ENCODE measurements around the gene DNASE1L3. TPM values are rescaled to one million over a fixed set of nuclear protein-coding genes. Genes with fewer than 3 reads are reported as not detected.
A peak's percentile ranks its signal among the peaks of the same experiment; 100 is the strongest.

DNASE1L3 gene
- total RNA-seq, 1 experiment from 2014 or later = 0.36 TPM

DNA sequence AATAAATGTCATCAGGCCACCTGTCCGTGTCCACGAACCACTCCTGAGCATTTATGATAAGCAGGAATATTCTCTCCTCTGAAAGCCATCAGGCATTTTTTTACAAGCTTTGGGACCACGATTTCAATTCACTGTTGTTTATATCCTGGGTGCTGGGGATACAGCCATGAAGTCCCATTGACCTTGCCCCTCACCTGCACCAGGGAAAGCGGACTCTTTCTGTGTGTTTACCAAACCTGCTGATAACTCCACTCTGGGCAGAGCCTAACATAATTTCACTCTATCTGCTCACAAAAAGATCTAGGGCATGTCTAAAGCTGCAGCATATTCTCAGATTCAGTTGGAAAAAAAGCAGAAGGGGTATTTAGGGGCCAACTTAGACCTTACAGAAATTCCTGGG lies 4.8 kb downstream of the DNASE1L3 start:
- H4K20me1 ChIP-seq (ENCODE audit: low read length) = no peaks in the 10 kb centered on the region
- intact Hi-C loops (cut with micrococcal nuclease) = no loop called here
- peak overlapping the region; percentile 93 for H3K27ac ChIP-seq (ENCODE audit: low read length)
- H3K9me3 ChIP-seq (ENCODE audit: low read length) = no peaks in the 10 kb centered on the region
- ChIA-PET CTCF (no interaction called here), POLR2A (ENCODE audit: unreplicated experiment) (no interaction called here)
- no peaks in the 10 kb centered on the region for H3K9me2 ChIP-seq (replicated peaks; ENCODE audit: low read length)
- no peaks in the 10 kb centered on the region for H3K36me3 ChIP-seq (ENCODE audit: low read depth, low read length)
- peaks cover 23% of the 10 kb centered on the region for H3K4me1 ChIP-seq (ENCODE audit: insufficient read depth, low read length)
- peak overlapping the region; percentile 74 for H3K9ac ChIP-seq (ENCODE audit: low read length)
- DNase-seq = no peak
- H3K79me2 ChIP-seq (ENCODE audit: low read length) = no peaks in the 10 kb centered on the region
- no peaks in the 10 kb centered on the region for H3K27me3 ChIP-seq (ENCODE audit: low read length)
- peak overlapping the region; percentile 66 for H3K4me2 ChIP-seq (ENCODE audit: low read length)
- TF ChIP-seq, protein P1, sequence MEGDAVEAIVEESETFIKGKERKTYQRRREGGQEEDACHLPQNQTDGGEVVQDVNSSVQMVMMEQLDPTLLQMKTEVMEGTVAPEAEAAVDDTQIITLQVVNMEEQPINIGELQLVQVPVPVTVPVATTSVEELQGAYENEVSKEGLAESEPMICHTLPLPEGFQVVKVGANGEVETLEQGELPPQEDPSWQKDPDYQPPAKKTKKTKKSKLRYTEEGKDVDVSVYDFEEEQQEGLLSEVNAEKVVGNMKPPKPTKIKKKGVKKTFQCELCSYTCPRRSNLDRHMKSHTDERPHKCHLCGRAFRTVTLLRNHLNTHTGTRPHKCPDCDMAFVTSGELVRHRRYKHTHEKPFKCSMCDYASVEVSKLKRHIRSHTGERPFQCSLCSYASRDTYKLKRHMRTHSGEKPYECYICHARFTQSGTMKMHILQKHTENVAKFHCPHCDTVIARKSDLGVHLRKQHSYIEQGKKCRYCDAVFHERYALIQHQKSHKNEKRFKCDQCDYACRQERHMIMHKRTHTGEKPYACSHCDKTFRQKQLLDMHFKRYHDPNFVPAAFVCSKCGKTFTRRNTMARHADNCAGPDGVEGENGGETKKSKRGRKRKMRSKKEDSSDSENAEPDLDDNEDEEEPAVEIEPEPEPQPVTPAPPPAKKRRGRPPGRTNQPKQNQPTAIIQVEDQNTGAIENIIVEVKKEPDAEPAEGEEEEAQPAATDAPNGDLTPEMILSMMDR (conservative IDR thresholded peaks at IDR 0.05; ENCODE audit: low read depth, low read length) = no peak
- TF ChIP-seq EZH2 (IDR thresholded peaks at IDR 0.05; ENCODE audit: low read length, unreplicated experiment) = no peak
- no peak for TF ChIP-seq EZH2phosphoT487 (IDR thresholded peaks at IDR 0.05; ENCODE audit: borderline replicate concordance, low read length)
- ATAC-seq = no peak
- H3F3A ChIP-seq (ENCODE audit: low read length, unreplicated experiment) = no peaks in the 10 kb centered on the region
- no TSS peak for BruUV-seq (replicated peaks)
- H3K4me3 ChIP-seq (ENCODE audit: low read length) = no peak overlapping the region
- 0 out of 2 replicates have a peak overlapping the region, but pooled peaks have one; percentile 46 for H2AFZ ChIP-seq (ENCODE audit: low read length)

GRCh38 chr3:58204720-58205119 lies 6.1 kb downstream of the DNASE1L3 start:
- intact Hi-C loops (cut with micrococcal nuclease) = no loop called here
- CTCF ChIA-PET = interaction anchor here (0.7 kb wide), 1 partner anchor 19 kb away, joined by 3 read pairs; no protein-coding TSS in a partner anchor
- Histone ChIP-seq H3K9ac (ENCODE audit: low read length) (no peak overlapping the region), H3K4me3 (ENCODE audit: low read length) (no peak overlapping the region), H3K4me2 (ENCODE audit: low read length) (no peak overlapping the region), H3K9me2 (replicated peaks; ENCODE audit: low read length) (no peaks in the 10 kb centered on the region), H3K4me1 (ENCODE audit: insufficient read depth, low read length) (peaks cover 23% of the 10 kb centered on the region), H3K36me3 (ENCODE audit: low read depth, low read length) (no peaks in the 10 kb centered on the region), H3F3A (ENCODE audit: low read length, unreplicated experiment) (no peaks in the 10 kb centered on the region), H2AFZ (ENCODE audit: low read length) (no peak overlapping the region), H3K9me3 (ENCODE audit: low read length) (no peaks in the 10 kb centered on the region), H3K27ac (ENCODE audit: low read length) (no peak overlapping the region), H3K79me2 (ENCODE audit: low read length) (no peaks in the 10 kb centered on the region), H3K27me3 (ENCODE audit: low read length) (no peaks in the 10 kb centered on the region), H4K20me1 (ENCODE audit: low read length) (no peaks in the 10 kb centered on the region)
- DNase-seq (no peak), ATAC-seq (no peak)
- TF ChIP-seq EZH2 (IDR thresholded peaks at IDR 0.05; ENCODE audit: low read length, unreplicated experiment) (no peak), EZH2phosphoT487 (IDR thresholded peaks at IDR 0.05; ENCODE audit: borderline replicate concordance, low read length) (no peak)
- TF ChIP-seq, protein P1 (conservative IDR thresholded peaks at IDR 0.05; ENCODE audit: low read depth, low read length) = no peak
- POLR2A ChIA-PET (ENCODE audit: unreplicated experiment) = no interaction called here
- no TSS peak for BruUV-seq (replicated peaks)

- H3K79me2 ChIP-seq (ENCODE audit: low read length) = no peaks in the 10 kb centered on the region
- H3F3A ChIP-seq (ENCODE audit: low read length, unreplicated experiment) = no peaks in the 10 kb centered on the region
- ChIA-PET POLR2A (ENCODE audit: unreplicated experiment) (no interaction called here), CTCF (interaction anchor here (0.6 kb wide), 1 partner anchor 18 kb away, joined by 3 read pairs; no protein-coding TSS in a partner anchor)
- H3K9me2 ChIP-seq (replicated peaks; ENCODE audit: low read length) = no peaks in the 10 kb centered on the region
- no peak overlapping the region for H2AFZ ChIP-seq (ENCODE audit: low read length)
- no peak overlapping the region for H3K4me2 ChIP-seq (ENCODE audit: low read length)
- TF ChIP-seq, protein P1 (conservative IDR thresholded peaks at IDR 0.05; ENCODE audit: low read depth, low read length) = no peak
- TF ChIP-seq EZH2phosphoT487 (IDR thresholded peaks at IDR 0.05; ENCODE audit: borderline replicate concordance, low read length) (no peak), EZH2 (IDR thresholded peaks at IDR 0.05; ENCODE audit: low read length, unreplicated experiment) (no peak)
- H3K27me3 ChIP-seq (ENCODE audit: low read length) = no peaks in the 10 kb centered on the region
- H3K4me3 ChIP-seq (ENCODE audit: low read length) = no peak overlapping the region
- H3K9me3 ChIP-seq (ENCODE audit: low read length) = no peaks in the 10 kb centered on the region
- intact Hi-C loops (cut with micrococcal nuclease) = no loop called here
- ATAC-seq = no peak
- no peaks in the 10 kb centered on the region for H4K20me1 ChIP-seq (ENCODE audit: low read length)
- no TSS peak for BruUV-seq (replicated peaks)
- H3K9ac ChIP-seq (ENCODE audit: low read length) = no peak overlapping the region
- DNase-seq = no peak
- peaks cover 29% of the 10 kb centered on the region for H3K4me1 ChIP-seq (ENCODE audit: insufficient read depth, low read length)
- no peak overlapping the region for H3K27ac ChIP-seq (ENCODE audit: low read length)
- no peaks in the 10 kb centered on the region for H3K36me3 ChIP-seq (ENCODE audit: low read depth, low read length)
These were observed 7.2 kb downstream of the DNASE1L3 start for GRCh38 chr3:58203541-58203940.

Measured in PC-3 (cell line).